H1 (cell line): Measurements from ENCODE around the gene SCRN3. TPM values are rescaled to one million over a fixed set of nuclear protein-coding genes. Genes with fewer than 3 reads are reported as not detected.

ENCODE experiments used
- BRCA1 ChIP-seq: IDR thresholded peaks from 2 replicates; pipeline ENCODE4 v1.6.1; 2012; ENCODE audit warnings: low read depth, low read length, improper control_type of control experiment
- CBX8 ChIP-seq: fragments of 300-800, 300-1000 bp; sonication (generic); IDR thresholded peaks from 2 replicates; pipeline ENCODE4 v1.7.1; 2016; ENCODE audit warnings: low read depth, low read length, borderline replicate concordance
- GTF2F1 ChIP-seq: IDR thresholded peaks from 2 replicates; pipeline ENCODE4 v1.6.1; 2012; ENCODE audit warnings: low read depth, low read length, improper control_type of control experiment, borderline replicate concordance
- HDAC6 ChIP-seq: IDR thresholded peaks from one replicate; pipeline ENCODE4 v1.7.1; 2012; ENCODE audit warnings: low read depth, mild to moderate bottlenecking, inconsistent platforms, low read length, moderate library complexity
- RNF2 ChIP-seq: fragments of 200-900, 300-1000 bp; sonication (generic); IDR thresholded peaks from 2 replicates; pipeline ENCODE4 v1.7.1; 2016; ENCODE audit warnings: borderline replicate concordance, low read depth, mild to moderate bottlenecking, antibody characterized with exemption, low read length; ENCODE audit not compliant: poor library complexity, severe bottlenecking; ENCODE audit errors: missing control alignments
- polyA plus RNA-seq, 7 experiments: library from polyadenylated mRNA; depleted of rRNA in 3 of 7; stranded (reverse) in 5 of 7; unstranded in 2 of 7; fragments of >200 nt in 5 of 7; fragments of 200-250 nt in 2 of 7; gene quantifications; 1 replicate in 5 of 7; 2 replicates in 1 of 7; 4 replicates in 1 of 7; pipeline versions ENCODE4 v1.2.1 to v1.2.3, GENCODE V29; 2011 to 2013; ENCODE audit warnings: missing spikeins in 2 of 7, mixed read lengths in 2 of 7
- total RNA-seq: library from RNA; stranded (reverse); fragmentation: NEBNext Ultra II Directional; extraction: Animal tissue kit (Norgen Biotek cat#: 25700); gene quantifications from 2 replicates; pipeline ENCODE4 v1.2.1, GENCODE V29; 2021

Gene SCRN3
- total and polyA plus RNA-seq, 2 of the 8 experiments (the other 6 are each of a cell fraction or from before 2014, with no cell fraction given): 7.4 to 7.8 TPM

DNA sequence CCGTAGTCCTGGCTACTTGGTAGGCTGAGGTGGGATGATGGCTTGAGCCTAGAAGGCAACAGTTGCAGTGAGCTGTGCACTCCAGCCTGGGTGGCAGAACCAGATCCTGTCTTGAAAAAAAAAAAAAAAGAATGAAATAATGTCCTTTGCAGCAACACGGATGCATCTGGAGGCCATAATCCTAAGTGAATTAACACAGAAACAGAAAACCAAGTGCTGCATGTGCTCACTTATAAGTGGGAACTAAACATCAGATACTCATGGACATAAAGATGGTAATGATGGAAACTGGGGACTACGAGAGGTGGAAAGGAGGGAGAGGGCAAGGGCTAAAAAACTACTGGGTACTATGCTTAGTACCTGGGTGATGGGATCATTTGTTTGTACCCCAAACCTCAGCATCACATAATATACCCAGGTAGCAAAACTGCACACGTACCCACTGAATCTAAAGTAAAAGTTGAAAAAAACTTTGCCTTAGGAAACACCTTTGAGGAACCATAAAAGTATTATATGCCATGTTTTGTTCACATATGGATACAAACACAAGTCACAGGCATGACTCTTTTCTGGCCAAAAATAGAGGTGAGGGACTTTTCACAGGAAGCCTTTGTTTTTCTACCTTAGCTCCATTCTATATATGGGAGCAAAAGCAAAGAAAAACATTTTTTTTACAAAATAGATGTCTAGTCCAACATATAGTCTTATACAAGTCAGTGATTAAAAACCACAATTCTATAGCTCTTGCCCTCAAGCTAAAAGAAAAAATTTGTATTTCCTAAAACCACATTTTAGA, 54.7 kb downstream of the SCRN3 start (continued):
- no peak for TF ChIP-seq BRCA1
- TF ChIP-seq RNF2: no peak
- no peak for TF ChIP-seq CBX8
- TF ChIP-seq GTF2F1: no peak
- TF ChIP-seq HDAC6: no peak
